IPS-15b (cell line): ENCODE data around the gene DNAL1.

Experiments
- H3K27me3 ChIP-seq: one replicate; pipeline ENCODE4 v1.6.1; 2013; ENCODE audit warnings: low read length; ENCODE audit not compliant: control insufficient read depth, insufficient read depth
- H3K36me3 ChIP-seq: one replicate; pipeline ENCODE4 v1.6.1; 2013; ENCODE audit warnings: low read length; ENCODE audit not compliant: control insufficient read depth, insufficient read depth
- H3K4me1 ChIP-seq: one replicate; pipeline ENCODE4 v1.6.1; 2013; ENCODE audit warnings: mild to moderate bottlenecking, low read length; ENCODE audit not compliant: control insufficient read depth, insufficient read depth
- H3K4me3 ChIP-seq: one replicate; pipeline ENCODE4 v1.5.1; 2013; ENCODE audit warnings: low read depth, low read length
- H3K9ac ChIP-seq: one replicate; pipeline ENCODE4 v1.6.1; 2013; ENCODE audit warnings: low read depth, mild to moderate bottlenecking, low read length
- H3K9me3 ChIP-seq: one replicate; pipeline ENCODE4 v1.6.1; 2013; ENCODE audit warnings: mild to moderate bottlenecking, low read length; ENCODE audit not compliant: control insufficient read depth, insufficient read depth

The DNAL1 gene

DNA sequence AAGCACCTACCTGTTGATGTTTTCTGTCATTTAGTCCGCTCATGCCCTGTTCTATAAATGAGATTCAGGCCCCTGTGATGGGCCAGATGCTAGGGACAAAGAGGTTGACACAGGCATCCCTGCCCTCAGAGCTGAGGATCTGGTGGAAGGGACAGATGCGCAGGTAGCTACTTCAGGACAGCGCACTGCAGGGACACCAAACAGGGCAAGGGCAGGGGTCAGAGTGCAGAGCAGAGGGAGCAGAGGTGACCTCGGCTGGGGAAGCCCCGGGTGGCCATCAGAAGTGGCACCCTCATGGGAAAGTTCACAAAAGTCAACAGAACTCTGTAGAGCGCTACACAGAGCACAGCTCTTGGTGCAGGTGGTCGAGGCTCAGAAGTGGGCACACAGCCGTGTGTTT is 75.0 kb downstream of the DNAL1 start:
- Histone ChIP-seq H3K4me1 (peaks cover 30% of the 10 kb centered on the region), H3K9ac (no peak overlapping the region), H3K9me3 (no peaks in the 10 kb centered on the region), H3K27me3 (no peaks in the 10 kb centered on the region), H3K4me3 (no peak overlapping the region), H3K36me3 (peaks cover 4% of the 10 kb centered on the region)

DNA sequence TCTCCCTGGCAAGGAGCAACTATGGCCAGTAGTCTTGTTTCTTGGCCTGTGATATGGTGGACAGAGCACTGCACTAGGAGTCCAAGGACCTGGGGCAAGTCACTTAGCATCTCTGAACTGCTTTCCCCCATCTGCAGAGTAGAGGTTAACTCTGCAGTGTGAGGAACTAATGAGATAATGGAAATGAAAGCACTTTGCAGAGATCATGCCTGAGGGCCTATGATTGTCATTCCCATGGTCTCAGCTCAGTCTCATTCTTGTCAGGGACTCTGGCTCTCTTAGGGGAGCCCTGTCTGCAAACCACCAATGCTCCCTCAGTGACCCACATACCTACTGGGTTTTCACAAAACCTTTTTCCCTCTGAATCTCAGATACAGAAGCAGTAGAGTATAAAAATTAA is 75.8 kb downstream of the DNAL1 start:
- Histone ChIP-seq H3K9ac (no peak overlapping the region), H3K36me3 (peaks cover 4% of the 10 kb centered on the region), H3K9me3 (no peaks in the 10 kb centered on the region), H3K4me3 (no peak overlapping the region), H3K27me3 (no peaks in the 10 kb centered on the region), H3K4me1 (peaks cover 30% of the 10 kb centered on the region)

DNA sequence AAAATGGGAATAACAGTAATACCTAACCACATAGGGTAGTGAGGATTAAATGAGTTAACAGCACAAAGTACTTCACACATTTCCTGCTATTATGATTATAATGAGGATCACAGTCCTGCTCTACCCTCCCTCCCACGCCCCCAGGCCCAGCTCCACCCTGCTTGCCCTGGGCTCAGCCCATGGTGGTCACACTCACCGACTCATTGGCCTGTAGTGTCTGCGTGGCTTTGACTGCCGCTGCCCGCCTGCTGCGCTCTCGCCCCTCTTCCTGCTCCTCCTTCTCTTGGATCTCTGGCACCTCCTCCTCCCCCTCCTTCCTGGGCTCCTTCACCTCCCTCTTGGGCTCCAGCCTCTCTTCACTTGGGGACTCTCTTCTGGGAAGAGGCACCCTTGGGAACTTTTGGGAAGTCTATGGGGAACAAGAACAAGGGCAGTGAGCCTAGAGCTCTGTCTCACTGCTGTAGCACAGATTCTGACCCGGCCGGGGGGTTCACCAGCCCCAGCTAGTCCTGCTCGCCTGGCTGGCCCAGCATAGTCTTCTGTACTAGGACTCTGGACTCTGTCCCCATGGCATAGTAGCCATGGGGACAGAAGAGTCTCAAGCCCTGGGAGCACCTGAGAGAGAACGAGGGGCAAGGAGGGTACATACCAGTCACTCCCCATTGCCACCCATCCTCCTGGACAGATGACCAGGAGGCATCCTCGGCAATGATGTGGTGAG is 76.5 kb downstream of the DNAL1 start:
- Histone ChIP-seq H3K4me1 (peaks cover 30% of the 10 kb centered on the region), H3K9me3 (no peaks in the 10 kb centered on the region), H3K27me3 (no peaks in the 10 kb centered on the region), H3K36me3 (peaks cover 8% of the 10 kb centered on the region), H3K4me3 (no peak overlapping the region), H3K9ac (no peak overlapping the region)

DNA sequence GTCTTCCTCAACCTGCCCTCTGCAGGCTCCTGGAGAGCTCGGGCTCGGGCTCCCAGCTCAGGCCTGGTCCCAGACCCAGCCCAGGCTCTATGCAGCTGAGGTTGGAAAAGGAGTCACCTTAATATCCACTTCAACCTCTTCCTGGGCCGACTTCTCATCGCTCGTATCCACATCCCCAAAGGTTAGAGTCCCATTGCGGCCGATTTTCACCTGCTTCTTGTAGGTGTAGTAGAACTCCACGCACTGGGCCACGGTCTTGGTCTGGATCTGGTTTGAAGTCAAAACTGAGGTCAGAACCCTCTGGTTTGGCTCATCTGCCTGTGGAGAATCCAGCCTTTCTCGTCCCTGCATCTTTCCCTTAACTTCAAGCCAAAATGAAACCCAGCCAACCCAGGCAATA is 77.8 kb downstream of the DNAL1 start:
- Histone ChIP-seq H3K9ac (no peak overlapping the region), H3K4me1 (peaks cover 25% of the 10 kb centered on the region), H3K9me3 (no peaks in the 10 kb centered on the region), H3K27me3 (no peaks in the 10 kb centered on the region), H3K36me3 (peaks cover 14% of the 10 kb centered on the region), H3K4me3 (no peak overlapping the region)

DNA sequence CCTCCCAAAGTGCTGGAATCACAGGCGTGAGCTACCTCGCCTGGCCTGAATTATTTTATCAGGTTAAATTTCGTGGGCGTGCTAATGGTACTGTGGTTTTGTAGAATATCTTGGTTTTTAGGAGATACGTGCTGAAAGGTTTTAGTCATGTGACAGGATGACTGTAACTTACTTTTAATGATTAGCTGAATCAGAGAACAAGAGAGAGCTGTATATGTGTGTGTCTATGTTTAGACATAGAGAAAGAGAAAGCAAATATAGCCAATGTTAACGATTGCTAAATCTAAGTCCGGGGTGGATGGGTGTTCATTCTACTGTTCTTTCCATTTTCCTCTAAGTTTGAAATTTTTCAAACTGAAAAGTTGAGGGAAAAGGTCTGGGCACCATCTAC is 78.6 kb downstream of the DNAL1 start:
- Histone ChIP-seq H3K4me1 (peaks cover 25% of the 10 kb centered on the region), H3K4me3 (no peak overlapping the region), H3K27me3 (no peaks in the 10 kb centered on the region), H3K9me3 (no peaks in the 10 kb centered on the region), H3K9ac (no peak overlapping the region), H3K36me3 (peaks cover 14% of the 10 kb centered on the region)

DNA sequence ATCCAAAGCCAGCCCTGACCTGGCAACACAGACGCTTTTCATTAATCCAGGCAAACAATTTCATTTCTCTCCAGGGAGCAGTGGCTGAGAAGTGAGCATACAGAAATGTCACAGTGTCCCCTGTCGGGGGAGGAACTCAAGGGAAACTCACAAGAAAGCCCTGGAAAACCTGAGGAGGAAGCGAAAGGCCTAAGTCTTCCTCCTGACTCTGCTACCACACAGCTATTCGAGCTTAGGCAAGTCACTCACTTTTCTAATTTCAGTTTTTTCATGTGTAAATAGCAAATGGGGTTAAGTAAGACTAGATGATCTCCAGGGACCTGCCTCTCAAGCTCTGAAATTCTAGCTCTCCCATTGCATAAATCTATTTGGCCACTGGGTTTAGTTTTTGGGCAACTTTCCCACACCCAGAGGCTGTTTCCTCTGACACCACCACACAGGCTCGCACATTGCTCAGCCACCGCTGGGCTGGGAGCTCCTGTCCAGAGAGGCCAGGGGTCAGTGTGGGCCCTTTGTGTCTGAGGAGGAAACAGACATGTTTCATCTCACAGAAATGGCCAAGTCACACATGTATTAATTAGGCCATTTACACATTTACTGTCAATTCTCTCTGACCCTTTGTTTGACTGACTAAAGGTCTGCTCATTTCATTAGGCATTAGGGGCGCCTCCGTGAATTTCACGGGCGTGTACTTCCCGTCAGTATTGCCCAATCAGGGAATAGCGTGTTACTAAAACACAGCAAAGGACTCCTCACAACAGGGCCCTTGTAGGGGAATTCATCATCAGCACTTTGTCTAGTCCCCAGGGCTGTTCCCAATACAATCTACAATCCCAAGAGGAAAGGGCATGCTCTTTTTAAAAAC is 79.2 kb downstream of the DNAL1 start:
- peaks cover 14% of the 10 kb centered on the region for H3K36me3 ChIP-seq
- H3K9ac ChIP-seq = no peak overlapping the region
- H3K4me3 ChIP-seq = no peak overlapping the region
- H3K4me1 ChIP-seq = peaks cover 27% of the 10 kb centered on the region
- H3K9me3 ChIP-seq = no peaks in the 10 kb centered on the region
- H3K27me3 ChIP-seq = no peaks in the 10 kb centered on the region

DNA sequence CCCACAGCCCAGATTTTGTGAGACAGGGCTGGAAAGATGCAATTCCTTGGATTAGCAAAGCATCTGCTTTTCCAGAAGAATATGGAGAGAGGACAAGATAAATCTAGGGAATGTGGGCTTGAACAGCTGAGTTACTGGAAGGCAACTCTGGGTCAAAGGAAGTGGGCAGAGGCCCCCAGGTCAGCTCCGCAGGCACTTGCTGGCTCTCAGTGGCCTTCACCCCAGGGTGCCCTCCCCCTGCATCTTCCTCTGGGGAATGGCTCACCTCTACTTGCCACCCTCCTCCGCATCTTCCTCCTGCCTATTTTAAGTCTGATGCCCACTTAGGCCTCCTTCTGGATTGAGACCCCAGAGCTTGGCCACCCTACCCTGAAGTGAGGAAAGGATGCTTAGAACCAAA is 79.9 kb downstream of the DNAL1 start:
- no peak overlapping the region for H3K9ac ChIP-seq
- no peak overlapping the region for H3K4me3 ChIP-seq
- H3K9me3 ChIP-seq = no peaks in the 10 kb centered on the region
- H3K4me1 ChIP-seq = peaks cover 22% of the 10 kb centered on the region
- H3K27me3 ChIP-seq = no peaks in the 10 kb centered on the region
- H3K36me3 ChIP-seq = peaks cover 16% of the 10 kb centered on the region

DNA sequence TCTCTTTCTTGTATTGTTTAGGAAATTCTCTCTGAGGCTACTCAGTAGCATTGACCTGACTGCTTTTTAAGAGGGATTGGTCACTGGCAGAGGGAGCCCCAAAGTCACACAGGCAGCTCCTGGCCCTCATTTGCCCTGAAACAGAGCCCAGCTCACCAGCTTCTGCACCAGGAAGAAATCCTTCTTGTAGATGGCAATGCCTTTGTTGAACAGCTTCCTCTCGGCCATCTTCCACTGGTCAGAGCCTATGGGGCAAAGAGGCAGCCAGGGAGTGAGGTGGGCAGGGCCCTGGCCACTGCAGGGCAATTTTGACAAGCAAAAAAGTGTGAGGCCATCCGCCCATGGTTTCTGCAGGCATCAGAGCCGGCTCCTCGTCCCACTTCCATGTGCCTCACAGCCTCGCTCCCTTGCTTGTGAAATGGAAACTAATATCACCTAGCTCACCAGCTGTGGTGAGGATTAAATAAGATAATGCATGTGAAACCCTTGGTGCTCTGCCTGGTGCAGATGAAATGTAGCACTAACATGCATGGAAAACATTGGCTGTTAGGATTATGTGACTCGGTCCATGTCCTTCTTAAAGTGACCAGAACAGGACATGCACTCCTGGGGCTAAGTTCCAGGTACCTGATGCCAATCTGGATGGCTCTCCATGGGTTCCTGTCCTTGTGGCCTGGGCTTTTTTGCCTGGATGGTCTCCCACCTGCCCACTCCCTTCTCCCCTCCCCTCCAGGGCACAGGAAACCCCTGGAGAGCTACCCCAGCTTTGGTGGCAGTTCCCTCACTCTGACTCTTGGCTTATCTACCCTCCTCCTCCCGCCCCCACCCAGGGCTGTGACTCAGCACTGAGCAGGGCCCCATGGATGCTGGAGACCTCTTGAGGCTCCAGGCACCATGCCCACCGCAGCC is 80.6 kb downstream of the DNAL1 start:
- Histone ChIP-seq H3K27me3 (no peaks in the 10 kb centered on the region), H3K4me3 (no peak overlapping the region), H3K36me3 (peaks cover 17% of the 10 kb centered on the region), H3K4me1 (peaks cover 19% of the 10 kb centered on the region), H3K9me3 (no peaks in the 10 kb centered on the region), H3K9ac (no peak overlapping the region)

DNA sequence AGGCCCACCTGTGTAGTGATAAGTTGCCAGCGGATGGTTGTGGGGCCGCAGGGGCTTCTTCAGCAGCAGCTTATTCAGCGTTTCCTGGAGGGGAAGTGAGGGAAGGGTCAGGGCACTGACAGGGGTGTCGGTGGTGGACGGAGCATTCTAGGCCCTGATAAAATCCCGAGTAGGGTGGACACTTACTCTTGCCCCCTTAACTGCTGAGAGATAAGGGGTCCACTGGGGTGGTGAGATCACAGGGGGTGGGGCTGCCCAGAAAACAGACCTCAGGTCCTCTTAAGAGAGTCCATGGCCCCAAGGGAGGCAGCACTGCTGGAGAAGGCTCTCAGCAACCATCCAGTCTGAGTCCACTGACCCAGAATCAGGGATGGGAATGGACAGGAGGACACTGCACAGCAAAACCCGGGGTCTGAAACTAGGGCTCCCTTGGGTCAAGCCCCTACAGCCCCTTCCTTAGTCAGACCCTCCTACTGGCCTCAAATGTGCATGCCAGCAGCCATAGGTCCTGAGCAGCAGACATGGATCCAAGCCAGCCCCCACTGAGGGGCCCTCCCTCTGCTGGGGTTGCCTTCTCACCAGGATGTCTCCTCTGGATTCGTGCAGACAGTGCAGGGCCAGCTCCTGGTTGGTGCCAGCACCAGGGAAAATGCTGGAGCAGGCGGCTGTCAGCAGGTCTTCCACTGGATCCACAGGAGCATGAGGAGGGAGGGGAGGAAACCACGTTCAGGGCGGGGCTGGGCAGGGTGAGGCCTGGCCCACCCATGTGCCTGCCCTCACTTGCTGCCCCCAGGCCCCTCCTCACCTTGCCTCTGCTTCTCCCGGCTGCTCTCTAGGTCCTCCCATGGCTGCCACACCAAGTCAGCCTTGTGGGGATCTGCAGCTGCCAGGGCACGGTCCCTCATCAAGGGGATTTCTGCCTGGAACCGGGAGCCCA is 81.5 kb downstream of the DNAL1 start:
- H3K4me1 ChIP-seq = peaks cover 13% of the 10 kb centered on the region
- H3K27me3 ChIP-seq = no peaks in the 10 kb centered on the region
- H3K9ac ChIP-seq = no peak overlapping the region
- H3K9me3 ChIP-seq = no peaks in the 10 kb centered on the region
- peaks cover 17% of the 10 kb centered on the region for H3K36me3 ChIP-seq
- no peak overlapping the region for H3K4me3 ChIP-seq

DNA sequence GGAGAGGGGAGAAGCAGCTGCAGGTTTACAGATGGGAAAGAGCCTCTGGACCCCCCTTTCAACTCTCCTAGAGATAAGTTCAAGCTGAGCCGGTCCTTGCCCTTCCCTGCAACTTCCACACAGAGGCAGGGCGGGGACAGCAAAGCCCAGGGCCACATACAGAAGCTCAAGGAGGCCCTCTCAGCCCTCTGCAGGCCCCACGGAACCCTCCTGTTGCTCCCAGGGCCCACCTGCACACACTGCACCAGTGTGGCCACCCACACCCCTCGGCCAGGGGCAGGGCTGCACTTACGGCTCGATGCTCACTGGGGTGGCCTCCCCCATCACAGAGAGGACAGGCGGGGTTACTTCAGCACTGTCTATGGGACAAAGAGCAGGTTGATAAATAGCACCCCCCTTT is 82.4 kb downstream of the DNAL1 start:
- H3K9me3 ChIP-seq = no peaks in the 10 kb centered on the region
- H3K4me1 ChIP-seq = peaks cover 7% of the 10 kb centered on the region

More for the DNA sequence above, 82.4 kb downstream of the DNAL1 start:
- H3K27me3 ChIP-seq = no peaks in the 10 kb centered on the region
- peaks cover 17% of the 10 kb centered on the region for H3K36me3 ChIP-seq
- no peak overlapping the region for H3K9ac ChIP-seq
- H3K4me3 ChIP-seq = no peak overlapping the region
